ENCODE data around the gene PROM2.
"Not testable (repeated sequence)": the region's sequence is repeated elsewhere in the genome, so short reads cannot be mapped to it uniquely, and the experiment has no call there.

The PROM2 gene

DNA sequence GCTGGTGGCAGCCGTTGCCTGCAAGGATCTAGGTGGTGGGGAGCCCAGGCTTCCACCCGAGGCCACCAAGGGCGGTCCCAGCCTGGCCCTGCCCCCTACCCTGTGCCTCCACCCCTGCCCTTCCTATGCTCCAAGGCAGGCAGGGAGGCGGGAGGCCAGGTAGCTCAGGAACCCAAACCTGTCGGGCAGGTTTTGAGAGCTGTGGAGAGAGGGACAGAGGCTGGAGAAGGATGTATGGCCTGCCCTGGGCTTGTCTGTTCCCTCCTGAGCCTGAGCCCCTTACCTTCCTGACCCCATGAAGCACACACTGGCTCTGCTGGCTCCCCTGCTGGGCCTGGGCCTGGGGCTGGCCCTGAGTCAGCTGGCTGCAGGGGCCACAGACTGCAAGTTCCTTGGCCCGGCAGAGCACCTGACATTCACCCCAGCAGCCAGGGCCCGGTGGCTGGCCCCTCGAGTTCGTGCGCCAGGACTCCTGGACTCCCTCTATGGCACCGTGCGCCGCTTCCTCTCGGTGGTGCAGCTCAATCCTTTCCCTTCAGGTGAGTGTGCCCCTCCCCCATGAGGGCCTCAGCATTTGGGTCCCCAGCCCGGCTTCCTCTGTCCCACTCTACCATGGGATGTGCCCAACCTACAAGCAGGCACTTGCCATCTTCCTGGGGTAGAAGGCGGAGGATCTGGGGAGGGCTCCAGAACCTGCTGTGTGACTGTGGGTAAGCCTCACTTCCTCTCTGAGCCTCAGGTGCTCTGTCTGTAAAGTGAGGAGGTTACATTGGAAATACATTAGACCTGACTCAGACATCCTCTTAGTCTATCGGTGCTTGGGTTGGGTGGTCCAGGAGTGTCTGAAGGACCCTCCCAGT is at the start of gene PROM2:
Gene PROM2, plus strand, starts transcription at position 159 of the 860 bp plus-strand sequence. Its CDS starts 137 bp downstream, at position 296.
- DNase-seq = no peak

GRCh38 chr2:95225658-95226057 is 48.6 kb upstream of the PROM2 start:
- no peak for DNase-seq

DNA sequence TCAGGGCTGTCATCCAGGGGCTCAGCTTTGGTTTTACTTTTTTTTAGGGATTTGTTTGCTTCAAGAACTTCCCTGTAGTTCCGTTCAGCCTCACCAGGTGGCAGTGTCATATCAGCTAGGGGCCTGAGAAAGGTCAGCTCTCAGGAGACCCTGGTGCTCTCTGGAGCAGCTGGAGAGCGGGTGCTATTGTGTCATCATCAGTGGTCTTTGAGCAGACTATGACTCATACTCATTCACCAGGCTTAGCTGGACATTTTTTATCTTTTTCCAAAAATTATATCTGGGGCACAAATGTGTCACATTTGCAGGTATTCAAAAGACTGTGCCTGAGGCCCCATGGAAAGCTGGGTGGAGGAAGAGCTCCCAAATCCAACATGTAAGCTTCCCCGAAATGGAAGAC is 42.5 kb upstream of the PROM2 start:
- peak; percentile 35 for DNase-seq

DNA sequence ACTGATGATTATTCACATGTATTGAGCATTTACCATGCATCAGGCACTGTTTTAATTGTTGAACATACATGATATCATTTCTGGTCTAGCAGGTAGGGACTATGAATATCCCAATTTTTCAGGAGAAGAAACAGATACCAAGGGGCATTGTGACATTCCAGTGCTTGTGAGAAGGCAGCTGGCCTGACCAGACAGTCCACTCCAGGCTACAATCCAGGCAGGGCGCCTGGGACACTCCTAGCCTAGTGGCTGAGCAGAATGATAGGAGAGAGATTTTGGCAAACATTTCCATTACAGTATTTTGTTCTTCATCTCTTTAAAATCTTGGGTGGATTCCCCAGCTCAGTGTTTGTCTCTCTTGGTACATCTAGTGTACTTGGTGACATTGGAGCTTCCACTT is 42.0 kb upstream of the PROM2 start:
- DNase-seq = no peak

GRCh38 chr2:95234286-95234785 is 39.9 kb upstream of the PROM2 start:
- no peak for DNase-seq

DNA sequence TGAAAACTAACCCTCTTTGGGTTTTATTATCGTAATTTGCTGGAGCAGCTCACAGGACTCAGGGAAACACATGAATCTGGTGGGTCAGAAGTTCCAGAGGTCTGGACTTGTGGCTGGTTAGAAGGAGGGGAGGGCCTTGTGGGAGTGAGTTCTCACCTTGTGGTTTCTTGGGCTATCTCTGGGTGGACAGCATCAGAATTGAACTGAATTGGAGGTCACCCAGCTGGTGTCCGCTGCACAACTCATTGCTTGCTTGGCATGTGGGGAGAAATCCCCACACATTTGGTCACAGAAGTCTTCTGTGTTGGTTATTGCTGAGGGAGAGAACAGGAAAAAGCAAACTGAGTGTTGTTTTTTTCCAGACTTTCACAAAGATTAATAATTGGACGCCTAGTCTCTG is 39.4 kb upstream of the PROM2 start:
- DNase-seq = no peak

- no peak for DNase-seq
These were observed 36.1 kb upstream of the PROM2 start for GRCh38 chr2:95238131-95238530.

DNA sequence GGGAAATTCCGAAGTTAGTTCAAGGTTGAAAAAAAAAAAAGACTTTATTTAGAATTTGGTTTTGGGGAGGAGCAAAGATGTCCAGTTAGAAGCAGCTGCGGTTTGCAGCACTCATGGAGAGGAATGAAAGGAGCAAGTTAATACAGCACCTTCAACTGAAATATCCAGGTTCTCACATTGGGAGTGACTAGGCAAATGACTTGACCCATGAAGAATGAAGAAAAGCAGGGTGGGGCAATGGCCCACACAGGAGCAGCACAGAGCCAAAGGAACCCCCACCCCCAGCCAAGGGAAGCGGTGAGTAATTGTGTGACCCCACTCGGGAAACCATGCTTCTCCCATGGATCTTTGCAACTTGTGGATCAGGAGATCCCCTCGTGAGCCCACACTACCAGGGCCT is 34.2 kb upstream of the PROM2 start:
- DNase-seq = no peak

DNA sequence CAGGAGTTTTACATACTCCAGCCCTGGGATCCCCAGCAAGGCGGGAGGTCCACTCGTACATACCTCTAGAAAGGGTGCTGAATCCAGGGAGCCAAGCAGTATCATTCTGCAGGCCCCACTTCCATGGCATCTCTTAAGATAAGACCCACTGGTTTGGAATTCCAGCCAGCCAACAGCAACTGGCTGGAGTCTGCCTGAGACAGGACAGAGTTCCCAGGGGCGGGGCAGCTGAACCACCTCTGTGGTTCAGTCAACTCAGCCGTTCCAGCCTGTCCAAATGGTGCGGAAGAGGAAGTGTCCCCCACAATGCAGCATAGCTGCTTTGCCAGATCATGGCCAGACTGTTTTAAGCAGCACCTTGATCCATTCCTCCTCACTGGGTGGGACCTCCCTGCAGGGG is 33.7 kb upstream of the PROM2 start:
- DNase-seq = no peak

DNA sequence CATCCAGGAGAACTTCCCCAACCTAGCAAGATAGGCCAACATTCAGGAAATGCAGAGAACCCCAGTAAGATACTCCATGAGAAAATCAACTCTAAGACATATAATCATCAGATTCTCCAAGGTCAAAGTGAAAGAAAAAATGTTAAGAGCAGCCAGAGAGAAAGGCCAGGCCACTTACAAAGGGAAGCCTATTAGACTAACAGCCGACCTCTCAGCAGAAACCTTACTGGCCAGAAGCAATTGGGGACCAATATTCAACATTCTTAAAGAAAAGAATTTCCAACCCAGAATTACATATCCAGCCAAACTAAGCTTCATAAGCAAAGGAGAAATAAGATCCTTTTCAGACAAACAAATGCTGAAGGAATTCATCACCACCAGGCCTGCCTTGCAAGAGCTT is 32.2 kb upstream of the PROM2 start:
- DNase-seq = not testable (repeated sequence)

GRCh38 chr2:95258271-95258670 is 16.0 kb upstream of the PROM2 start:
- no peak for DNase-seq

- peak; percentile 10 for DNase-seq
These were observed 13.9 kb upstream of the PROM2 start for GRCh38 chr2:95260028-95261023.

DNA sequence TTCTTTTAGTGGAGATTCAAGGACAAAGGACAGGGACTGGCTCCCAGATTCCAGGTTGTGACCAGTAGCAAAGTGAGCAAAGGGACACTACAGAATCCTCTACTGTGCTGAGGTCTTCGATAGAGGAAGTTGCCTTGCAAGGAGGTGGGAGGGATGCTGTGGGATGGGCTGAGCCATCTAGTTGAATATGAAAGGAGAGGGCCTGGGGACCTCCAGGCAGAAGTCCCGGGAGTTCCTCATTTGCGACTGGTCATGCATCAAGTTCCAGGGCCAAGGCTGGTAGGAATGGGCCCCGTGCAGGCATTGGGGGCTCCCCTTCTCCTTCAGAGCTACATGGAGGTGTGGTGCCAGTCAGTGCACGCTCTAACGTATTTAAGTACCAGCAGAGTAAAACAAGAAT is 12.6 kb upstream of the PROM2 start:
- DNase-seq = no peak

- no peak for DNase-seq
These were observed 11.2 kb upstream of the PROM2 start for GRCh38 chr2:95262896-95263542.

DNA sequence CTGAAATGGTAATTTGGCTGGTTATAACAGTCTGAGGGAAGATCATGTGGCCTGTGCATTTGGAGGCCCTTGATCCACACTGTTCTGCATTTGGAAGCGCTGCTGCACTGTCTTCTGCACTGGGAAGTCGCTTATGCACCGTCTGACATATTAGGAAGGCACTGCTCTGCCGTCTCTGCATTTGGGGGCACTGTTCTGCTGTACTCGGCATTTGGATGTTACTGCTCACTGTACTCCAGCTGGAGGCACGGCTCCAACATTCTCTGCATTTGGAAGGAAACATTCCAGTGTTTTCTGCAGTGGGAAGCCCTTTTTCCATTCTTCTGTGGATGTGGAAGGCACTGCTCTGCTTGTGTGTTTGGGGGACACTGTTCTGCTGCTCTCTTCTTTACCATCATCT is 9.6 kb upstream of the PROM2 start:
- no peak for DNase-seq

GRCh38 chr2:95265182-95265581 is 9.1 kb upstream of the PROM2 start:
- no peak for DNase-seq

GRCh38 chr2:95266781-95267430 is 7.3 kb upstream of the PROM2 start:
- no peak for DNase-seq

DNA sequence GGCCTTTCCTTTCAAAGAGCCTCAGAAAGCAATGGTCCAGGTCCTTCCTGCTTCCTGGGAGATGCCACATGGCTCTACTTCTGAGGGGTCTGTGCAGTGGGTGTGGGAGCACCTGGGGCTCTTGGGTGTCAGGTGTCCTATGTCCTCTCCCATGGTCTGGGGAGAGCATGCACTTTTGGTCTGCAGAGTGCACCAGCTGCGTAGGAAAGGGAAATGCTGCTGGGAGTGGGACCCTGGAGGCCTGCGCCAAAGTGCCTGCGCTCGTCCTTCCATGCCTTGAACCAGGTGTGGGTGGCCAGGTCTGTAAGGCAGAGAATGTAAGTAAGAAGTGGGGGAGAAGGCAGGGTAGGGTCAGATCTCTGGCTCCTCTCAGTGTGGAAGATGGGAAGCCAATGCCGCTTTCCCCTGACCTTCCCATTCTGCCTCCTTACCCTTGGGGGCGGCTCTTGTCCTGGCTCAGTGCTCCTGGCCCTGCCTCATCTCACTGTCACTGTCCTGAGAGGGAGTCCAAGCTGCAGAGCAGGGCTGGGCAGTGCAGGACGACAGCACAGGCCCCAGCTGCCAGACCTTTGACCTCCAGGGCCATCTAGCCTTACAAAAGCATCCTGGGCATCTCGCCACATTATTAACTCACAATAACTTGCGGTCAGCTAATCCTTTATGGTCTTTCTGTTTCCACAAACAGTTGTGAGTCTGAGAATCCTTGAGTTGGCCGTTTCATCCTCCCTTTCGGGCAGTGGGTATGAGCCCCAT is 6.6 kb upstream of the PROM2 start:
- no peak for DNase-seq

GRCh38 chr2:95268211-95269035 is 5.8 kb upstream of the PROM2 start:
- no peak for DNase-seq

DNA sequence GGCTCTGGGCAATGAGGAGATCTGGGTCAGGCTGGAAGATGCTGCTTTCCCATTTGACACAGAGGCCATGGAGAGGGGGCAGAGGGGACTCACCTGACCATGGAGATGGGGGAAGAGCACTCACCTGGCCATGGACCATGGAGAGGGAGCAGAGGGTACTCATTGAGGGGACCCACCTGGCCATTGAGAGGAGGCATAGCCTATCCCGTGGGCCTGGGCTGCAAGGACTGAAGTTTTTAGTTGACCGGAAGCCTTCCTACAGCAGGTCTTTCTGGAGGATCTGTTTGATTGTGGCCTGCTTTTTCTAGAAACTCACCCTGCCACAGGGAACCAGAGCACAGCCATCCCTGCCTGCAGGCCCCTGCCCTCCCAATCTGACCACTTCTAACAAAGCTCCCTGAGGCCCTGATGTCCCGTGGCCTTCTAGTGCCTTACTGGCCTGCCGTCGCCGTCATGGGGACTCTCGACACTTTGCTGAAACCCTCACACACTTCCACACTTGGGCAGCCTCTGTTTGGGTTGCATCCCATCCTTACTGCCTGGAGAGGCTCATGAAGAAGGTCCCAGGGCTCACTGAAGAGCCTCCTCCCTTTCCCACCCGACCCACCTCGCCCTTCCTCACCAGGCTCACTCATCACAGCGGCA is 5.1 kb upstream of the PROM2 start:
- DNase-seq = no peak

All from DMS 273 treated with DMSO at 0.1 percent for 48 hours (cell line).